PC-3 (cell line): ENCODE results near the gene LIMS2. TPM values are rescaled to one million over a fixed set of nuclear protein-coding genes. Genes with fewer than 3 reads are reported as not detected.
A peak's percentile ranks its signal among the peaks of the same experiment; 100 is the strongest.

Experiments used
- ATAC-seq: fragments of 200-7000 bp; cut with Tn5 transposase; 2 replicates; pipeline ENCODE4 v1.9.1; 2020; ENCODE audit warnings: mild to moderate bottlenecking, moderate library complexity
- BruUV-seq: library from RNA; stranded (reverse); fragments of 400-500 nt; replicated peaks from 2 replicates; lab custom pipeline; 2021; lab: Mats Ljungman, UMichigan
- CTCF ChIA-PET: fragments of 300-600 bp; sonication (Branson Sonifier 250); formaldehyde crosslinking; loops from one replicate; lab custom pipeline; 2022; ENCODE audit warnings: antibody characterized with exemption; lab: Charles Lee
- POLR2A ChIA-PET: fragments of 300-600 bp; sonication (Branson Sonifier 250); formaldehyde crosslinking; loops from one replicate; lab custom pipeline; 2022; ENCODE audit warnings: antibody characterized with exemption; ENCODE audit not compliant: unreplicated experiment; lab: Charles Lee
- DNase-seq: peaks from one replicate; pipeline ENCODE4 v3.0.0-alpha.2; 2015
- H2AFZ ChIP-seq: fragments of 300-600 bp; sonication (generic); 2 replicates; pipeline ENCODE4 v1.6.0; 2016; ENCODE audit warnings: antibody characterized with exemption, low read length
- H3F3A ChIP-seq: fragments of 300-600 bp; sonication (generic); one replicate; pipeline ENCODE4 v1.6.0; 2017; ENCODE audit warnings: antibody characterized with exemption, low read length, control low read depth, mild to moderate bottlenecking; ENCODE audit not compliant: unreplicated experiment
- H3K27ac ChIP-seq: fragments of 300-600 bp; sonication (generic); 2 replicates; pipeline ENCODE4 v1.5.1; 2016; ENCODE audit warnings: mild to moderate bottlenecking, low read length
- H3K27me3 ChIP-seq: fragments of 300-600 bp; sonication (generic); 2 replicates; pipeline ENCODE4 v1.6.1; 2016; ENCODE audit warnings: low read length, mixed read lengths
- H3K36me3 ChIP-seq: fragments of 300-600 bp; sonication (generic); 2 replicates; pipeline ENCODE4 v1.6.1; 2016; ENCODE audit warnings: low read depth, mixed run types, low read length, mixed read lengths
- H3K4me1 ChIP-seq: fragments of 300-600 bp; sonication (generic); 2 replicates; pipeline ENCODE4 v1.5.1; 2016; ENCODE audit warnings: low read length; ENCODE audit not compliant: insufficient read depth
- H3K4me2 ChIP-seq: fragments of 300-600 bp; sonication (generic); 2 replicates; pipeline ENCODE4 v1.6.0; 2016; ENCODE audit warnings: low read length
- H3K4me3 ChIP-seq: fragments of 300-600 bp; sonication (generic); 2 replicates; pipeline ENCODE4 v1.5.1; 2016; ENCODE audit warnings: mild to moderate bottlenecking, low read length, mixed read lengths
- H3K79me2 ChIP-seq: fragments of 300-600 bp; sonication (generic); 2 replicates; pipeline ENCODE4 v1.6.1; 2017; ENCODE audit warnings: low read length, mixed read lengths
- H3K9ac ChIP-seq: fragments of 300-600 bp; sonication (generic); 2 replicates; pipeline ENCODE4 v1.6.0; 2016; ENCODE audit warnings: mild to moderate bottlenecking, low read length
- H3K9me2 ChIP-seq: fragments of 300-600 bp; sonication (generic); replicated peaks from 2 replicates; pipeline ENCODE4 v1.6.1; 2016; ENCODE audit warnings: mixed run types, low read length, mixed read lengths
- H3K9me3 ChIP-seq: fragments of 300-600 bp; sonication (generic); 2 replicates; pipeline ENCODE4 v1.6.1; 2016; ENCODE audit warnings: low read length, mixed read lengths
- H4K20me1 ChIP-seq: fragments of 300-600 bp; sonication (generic); 2 replicates; pipeline ENCODE4 v1.6.1; 2016; ENCODE audit warnings: low read length, mixed read lengths
- CTCF ChIP-seq: fragments of 300-600 bp; sonication (generic); conservative IDR thresholded peaks from 2 replicates; pipeline ENCODE4 v1.5.1; 2017; ENCODE audit warnings: antibody characterized with exemption, low read depth, mild to moderate bottlenecking, low read length
- EZH2 ChIP-seq: fragments of 300-600 bp; sonication (generic); IDR thresholded peaks from one replicate; pipeline ENCODE4 v1.6.1; 2017; ENCODE audit warnings: antibody characterized with exemption, mild to moderate bottlenecking, low read length; ENCODE audit not compliant: unreplicated experiment
- EZH2phosphoT487 ChIP-seq: fragments of 300-600 bp; sonication (generic); IDR thresholded peaks from 2 replicates; pipeline ENCODE4 v1.6.1; 2018; ENCODE audit warnings: mild to moderate bottlenecking, antibody characterized with exemption, low read length, borderline replicate concordance
- intact Hi-C: fragments of 100-400 bp; cut with micrococcal nuclease; formaldehyde crosslinking; loops from 2 replicates; pipeline ENCODE4 v1.9.0; 2023
- total RNA-seq: library from RNA; depleted of rRNA; stranded (reverse); fragments of >200 nt; gene quantifications from 2 replicates; pipeline ENCODE4 v1.2.3, GENCODE V29; 2014

Gene LIMS2
- total RNA-seq, 1 experiment from 2014 or later: 5.0 TPM

- H3F3A ChIP-seq: no peaks in the 10 kb centered on the region
- intact Hi-C loops: no loop called here
- no peaks in the 10 kb centered on the region for H4K20me1 ChIP-seq
- BruUV-seq: no TSS peak
- no peak for DNase-seq
- peaks cover 4% of the 10 kb centered on the region for H3K36me3 ChIP-seq
- CTCF ChIA-PET: no interaction called here
- H3K9ac ChIP-seq: no peak overlapping the region
- H3K4me3 ChIP-seq: no peak overlapping the region
- no peak for ATAC-seq
- no peaks in the 10 kb centered on the region for H3K9me3 ChIP-seq
- POLR2A ChIA-PET: no interaction called here
- no peaks in the 10 kb centered on the region for H3K27me3 ChIP-seq
- H3K4me1 ChIP-seq: peaks cover 7% of the 10 kb centered on the region; the same call in 1 of the 2 replicates
- no peak overlapping the region for H3K4me2 ChIP-seq
- no peaks in the 10 kb centered on the region for H3K9me2 ChIP-seq
- H3K27ac ChIP-seq: no peak overlapping the region
- no peak for TF ChIP-seq CTCF
- TF ChIP-seq EZH2phosphoT487: no peak
- TF ChIP-seq EZH2: no peak
- H3K79me2 ChIP-seq: no peaks in the 10 kb centered on the region
- H2AFZ ChIP-seq: no peak overlapping the region
These were observed 44.3 kb downstream of the LIMS2 start for GRCh38 chr2:127630864-127631540.

- no peaks in the 10 kb centered on the region for H3K9me3 ChIP-seq
- no peak overlapping the region for H3K27ac ChIP-seq
- BruUV-seq: no TSS peak
- H3K9ac ChIP-seq: no peak overlapping the region
- CTCF ChIA-PET: no interaction called here
- H3K36me3 ChIP-seq: peaks cover 4% of the 10 kb centered on the region; the same call in 1 of the 2 replicates
- no peaks in the 10 kb centered on the region for H3K9me2 ChIP-seq
- H3K4me2 ChIP-seq: no peak overlapping the region
- no peak overlapping the region for H2AFZ ChIP-seq
- peak; percentile 7; the same call in 1 of the 2 replicates for ATAC-seq
- POLR2A ChIA-PET: no interaction called here
- H3K27me3 ChIP-seq: no peaks in the 10 kb centered on the region
- no peak for TF ChIP-seq CTCF
- TF ChIP-seq EZH2phosphoT487: no peak
- TF ChIP-seq EZH2: no peak
- H4K20me1 ChIP-seq: no peaks in the 10 kb centered on the region
- no peak overlapping the region for H3K4me3 ChIP-seq
- intact Hi-C loops: no loop called here
- no peaks in the 10 kb centered on the region for H3K79me2 ChIP-seq
- H3K4me1 ChIP-seq: peaks cover 7% of the 10 kb centered on the region; the same call in 1 of the 2 replicates
- no peaks in the 10 kb centered on the region for H3F3A ChIP-seq
- DNase-seq: no peak
These were observed 45.0 kb downstream of the LIMS2 start for GRCh38 chr2:127630096-127630863.

GRCh38 chr2:127629637-127630036, 45.7 kb downstream of the LIMS2 start:
- no TSS peak for BruUV-seq
- H3K36me3 ChIP-seq: peaks cover 4% of the 10 kb centered on the region; the same call in 1 of the 2 replicates
- H3F3A ChIP-seq: no peaks in the 10 kb centered on the region
- no peak for DNase-seq
- intact Hi-C loops: no loop called here
- H3K9me3 ChIP-seq: no peaks in the 10 kb centered on the region
- ChIA-PET CTCF (no interaction called here), POLR2A (no interaction called here)
- H3K79me2 ChIP-seq: peaks cover 5% of the 10 kb centered on the region; the same call in 1 of the 2 replicates
- H3K4me1 ChIP-seq: peaks cover 8% of the 10 kb centered on the region; the same call in 1 of the 2 replicates
- ATAC-seq: no peak
- H2AFZ ChIP-seq: no peak overlapping the region
- no peaks in the 10 kb centered on the region for H3K9me2 ChIP-seq
- H4K20me1 ChIP-seq: no peaks in the 10 kb centered on the region
- no peak overlapping the region for H3K9ac ChIP-seq
- no peak overlapping the region for H3K4me2 ChIP-seq
- H3K27ac ChIP-seq: no peak overlapping the region
- no peak overlapping the region for H3K4me3 ChIP-seq
- TF ChIP-seq CTCF (no peak), EZH2phosphoT487 (no peak), EZH2 (no peak)
- no peaks in the 10 kb centered on the region for H3K27me3 ChIP-seq
